ENCODE results near the gene ACAD10. TPM values are rescaled to one million over a fixed set of nuclear protein-coding genes. Genes with fewer than 3 reads are reported as not detected.
A peak's percentile ranks its signal among the peaks of the same experiment; 100 is the strongest.
"Not testable (repeated sequence)": the region's sequence is repeated elsewhere in the genome, so short reads cannot be mapped to it uniquely, and the experiment has no call there.

ACAD10 gene
- total RNA-seq, 1 donor from 2014 or later, result 16.9 TPM

GRCh38 chr12:111761706-111762105 is 75.9 kb downstream of the ACAD10 start:
- Histone ChIP-seq H4K20me1 (ENCODE audit: insufficient read depth, low read length) (no peaks in the 10 kb centered on the region), H3K4me2 (ENCODE audit: low read length) (no peak overlapping the region), H3K4me1 (ENCODE audit: insufficient read depth, low read length) (peaks cover 21% of the 10 kb centered on the region), H2AFZ (ENCODE audit: low read depth, low read length) (no peak overlapping the region), H3K9me3 (ENCODE audit: insufficient read depth, low read depth, low read length) (no peaks in the 10 kb centered on the region), H3K79me2 (ENCODE audit: insufficient read depth, low read length) (no peaks in the 10 kb centered on the region), H3K36me3 (ENCODE audit: insufficient read depth, low read length) (no peaks in the 10 kb centered on the region), H3K4me3 (ENCODE audit: insufficient read depth, low read depth, low read length) (no peak overlapping the region), H3K27ac (ENCODE audit: low read depth, low read length) (no peak overlapping the region), H3K9ac (ENCODE audit: low read length) (no peak overlapping the region), H3K27me3 (ENCODE audit: insufficient read depth, low read length) (peaks cover 7% of the 10 kb centered on the region)
- no peak for TF ChIP-seq CTCF (IDR thresholded peaks at IDR 0.05; ENCODE audit: insufficient read depth, low read depth, low read length)
- TF ChIP-seq EZH2 (IDR thresholded peaks at IDR 0.05; ENCODE audit: insufficient read depth, low read length), result no peak
- no peak overlapping the region for H3K4me3 Mint-ChIP-seq (ENCODE audit: unreplicated experiment)
- peaks cover 2% of the 10 kb centered on the region for H3K36me3 Mint-ChIP-seq (ENCODE audit: low read depth, unreplicated experiment)
- DNase-seq (ENCODE audit: low read depth) (no peak), FAIRE-seq (no peak)
- peaks cover 25% of the 10 kb centered on the region for H3K27me3 Mint-ChIP-seq (ENCODE audit: low read depth, unreplicated experiment)
- no peak overlapping the region for H3K27ac Mint-ChIP-seq (ENCODE audit: unreplicated experiment)
- no peaks in the 10 kb centered on the region for H3K9me3 Mint-ChIP-seq (ENCODE audit: unreplicated experiment)
- H3K4me1 Mint-ChIP-seq (ENCODE audit: low read depth, unreplicated experiment), result peaks cover 18% of the 10 kb centered on the region

- peaks cover 12% of the 10 kb centered on the region for H3K4me1 Mint-ChIP-seq (ENCODE audit: low read depth, unreplicated experiment)
- not testable (repeated sequence) for H3K9me3 Mint-ChIP-seq (ENCODE audit: unreplicated experiment); H4K20me1 ChIP-seq (ENCODE audit: insufficient read depth, low read length); H3K27ac ChIP-seq (ENCODE audit: low read depth, low read length); H2AFZ ChIP-seq (ENCODE audit: low read depth, low read length); H3K79me2 ChIP-seq (ENCODE audit: insufficient read depth, low read length); H3K4me3 ChIP-seq (ENCODE audit: insufficient read depth, low read depth, low read length); H3K4me2 ChIP-seq (ENCODE audit: low read length); H3K9ac ChIP-seq (ENCODE audit: low read length); H3K36me3 Mint-ChIP-seq (ENCODE audit: low read depth, unreplicated experiment); H3K36me3 ChIP-seq (ENCODE audit: insufficient read depth, low read length); H3K27ac Mint-ChIP-seq (ENCODE audit: unreplicated experiment); H3K9me3 ChIP-seq (ENCODE audit: insufficient read depth, low read depth, low read length); H3K27me3 ChIP-seq (ENCODE audit: insufficient read depth, low read length); FAIRE-seq; DNase-seq (ENCODE audit: low read depth)
- peak overlapping the region; percentile 60 for H3K4me3 Mint-ChIP-seq (ENCODE audit: unreplicated experiment)
- H3K4me1 ChIP-seq (ENCODE audit: insufficient read depth, low read length), result peaks cover 16% of the 10 kb centered on the region
- H3K27me3 Mint-ChIP-seq (ENCODE audit: low read depth, unreplicated experiment), result peaks cover 25% of the 10 kb centered on the region
These were observed 77.7 kb downstream of the ACAD10 start for GRCh38 chr12:111763552-111763951.

GRCh38 chr12:111764120-111764821 is 78.4 kb downstream of the ACAD10 start:
- no peak overlapping the region for H2AFZ ChIP-seq (ENCODE audit: low read depth, low read length)
- H3K9ac ChIP-seq (ENCODE audit: low read length), result no peak overlapping the region
- peaks cover 9% of the 10 kb centered on the region for H3K4me1 Mint-ChIP-seq (ENCODE audit: low read depth, unreplicated experiment)
- H3K4me3 ChIP-seq (ENCODE audit: insufficient read depth, low read depth, low read length), result no peak overlapping the region
- no peaks in the 10 kb centered on the region for H3K36me3 Mint-ChIP-seq (ENCODE audit: low read depth, unreplicated experiment)
- no peak overlapping the region for H3K27ac Mint-ChIP-seq (ENCODE audit: unreplicated experiment)
- no peaks in the 10 kb centered on the region for H3K9me3 Mint-ChIP-seq (ENCODE audit: unreplicated experiment)
- FAIRE-seq, result no peak
- H3K4me1 ChIP-seq (ENCODE audit: insufficient read depth, low read length), result peaks cover 16% of the 10 kb centered on the region
- no peaks in the 10 kb centered on the region for H3K36me3 ChIP-seq (ENCODE audit: insufficient read depth, low read length)
- no peaks in the 10 kb centered on the region for H3K79me2 ChIP-seq (ENCODE audit: insufficient read depth, low read length)
- no peak for DNase-seq (ENCODE audit: low read depth)
- peaks cover 7% of the 10 kb centered on the region for H3K27me3 ChIP-seq (ENCODE audit: insufficient read depth, low read length)
- H3K27ac ChIP-seq (ENCODE audit: low read depth, low read length), result no peak overlapping the region
- TF ChIP-seq CTCF (IDR thresholded peaks at IDR 0.05; ENCODE audit: insufficient read depth, low read depth, low read length) (no peak), EZH2 (IDR thresholded peaks at IDR 0.05; ENCODE audit: insufficient read depth, low read length) (no peak)
- H3K27me3 Mint-ChIP-seq (ENCODE audit: low read depth, unreplicated experiment), result peaks cover 25% of the 10 kb centered on the region
- H4K20me1 ChIP-seq (ENCODE audit: insufficient read depth, low read length), result peaks cover 14% of the 10 kb centered on the region
- no peak overlapping the region for H3K4me2 ChIP-seq (ENCODE audit: low read length)
- no peaks in the 10 kb centered on the region for H3K9me3 ChIP-seq (ENCODE audit: insufficient read depth, low read depth, low read length)
- no peak overlapping the region for H3K4me3 Mint-ChIP-seq (ENCODE audit: unreplicated experiment)
